ENCODE data around the gene BRSK2. TPM values are rescaled to one million over a fixed set of nuclear protein-coding genes. Genes with fewer than 3 reads are reported as not detected.

BRSK2 gene
- total and polyA plus RNA-seq, 9 of the 15 experiments (the other 6 are each of a cell fraction or from before 2014, with no cell fraction given): 0.06 to 0.52 (median 0.18) TPM; not detected in 5

DNA sequence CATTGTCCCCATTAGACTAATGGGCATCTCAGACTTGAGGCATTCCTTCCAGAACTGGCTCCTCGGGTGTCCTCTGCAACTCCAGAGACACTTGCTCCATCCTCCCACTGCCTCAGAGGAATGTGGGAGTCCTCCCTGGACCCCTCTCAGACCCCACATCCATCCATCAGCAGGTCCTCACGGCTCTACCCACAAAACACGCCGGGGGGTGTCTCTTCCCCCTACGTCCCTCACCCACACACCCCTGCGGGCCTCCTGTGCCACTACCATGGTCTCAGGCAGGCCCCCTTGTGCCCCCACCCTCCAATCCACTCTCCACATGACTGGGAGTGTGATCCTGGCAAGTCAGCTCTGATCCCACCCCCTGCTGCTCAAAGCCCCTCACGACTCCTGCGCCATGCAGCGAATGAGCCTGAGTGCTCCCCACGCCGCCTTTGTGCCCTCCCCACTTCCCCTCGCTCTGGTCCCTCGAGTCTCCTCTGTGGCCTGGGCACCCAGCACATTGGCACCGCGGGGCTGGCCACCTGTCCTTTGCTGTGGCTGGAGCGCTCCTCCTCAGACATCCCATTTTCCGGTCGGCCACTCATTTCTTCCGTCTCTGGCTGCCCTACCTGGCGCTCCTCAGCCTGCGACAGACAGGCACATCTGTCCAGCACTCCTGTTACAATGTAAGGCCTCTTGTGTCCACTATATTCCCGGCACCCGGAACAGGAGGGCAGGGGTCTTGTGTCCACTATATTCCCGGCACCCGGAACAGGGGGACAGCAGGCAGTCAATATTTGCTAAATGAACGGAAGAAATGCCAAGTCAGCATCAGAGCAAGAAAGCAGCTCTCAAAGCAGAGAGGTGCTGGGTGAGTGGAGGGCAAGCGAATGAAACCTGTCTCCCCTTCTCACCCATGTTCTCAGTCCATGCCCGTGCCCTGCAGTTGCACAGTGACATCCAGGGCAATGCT lies 111.0 kb downstream of the BRSK2 start:
- POLR2A ChIA-PET: no interaction called here
- H3K79me2 ChIP-seq (ENCODE audit: control insufficient read depth, insufficient read depth, low read length): peaks cover 2% of the 10 kb centered on the region; the same call in 1 of the 3 replicates
- FAIRE-seq: no peak
- no peak overlapping the region for H3K4me2 ChIP-seq (ENCODE audit: insufficient read depth, low read length)
- H3K9ac ChIP-seq (ENCODE audit: insufficient read depth in 1 of 2, low read depth in 2 of 2, low read length in 2 of 2): no peak overlapping the region
- intact Hi-C loops (cut with micrococcal nuclease): no loop called here
- no peak overlapping the region for H3K27ac ChIP-seq (ENCODE audit: extremely low read depth, low read depth, low read length)
- no peak for ATAC-seq
- H3K36me3 ChIP-seq (ENCODE audit: control insufficient read depth, insufficient read depth, low read length): no peaks in the 10 kb centered on the region
- H4K20me1 ChIP-seq (replicated peaks; ENCODE audit: control insufficient read depth, insufficient read depth, low read length): peaks cover 9% of the 10 kb centered on the region; the same call in 1 of the 2 replicates
- WGBS (ENCODE audit: insufficient coverage, low coverage, missing lambda C conversion rate): 92% methylated on average over 19 of the region's 28 CpGs
- H3K27me3 ChIP-seq (ENCODE audit: control insufficient read depth in 2 of 2, insufficient read depth in 2 of 2, low read length in 2 of 2): no peaks in the 10 kb centered on the region
- 0 out of 2 replicates have a peak, but pooled peaks cover 7% of the 10 kb centered on the region for H3K9me3 ChIP-seq (replicated peaks; ENCODE audit: control insufficient read depth, insufficient read depth, low read depth, low read length)
- H3K9me1 ChIP-seq (ENCODE audit: control insufficient read depth, insufficient read depth, low read length): no peaks in the 10 kb centered on the region
- H3K4me1 ChIP-seq (replicated peaks in 1 of 2; ENCODE audit: control insufficient read depth in 2 of 2, insufficient read depth in 2 of 2, low read length in 2 of 2): peaks cover 0 to 11% of the 10 kb centered on the region in 2 experiments; a peak in 1 of 5 replicates
- DNase-seq (ENCODE audit: extremely low read depth in 1 of 4, low spot score in 3 of 4): no peak
- no TSS peak for BruUV-seq (replicated peaks)
- in situ Hi-C loops (cut with MboI): no loop called here
- CTCF ChIA-PET (ENCODE audit: low intra/inter-chr PET ratio): no interaction called here
- H2AFZ ChIP-seq (ENCODE audit: low read depth, low read length): no peak overlapping the region
- no peak overlapping the region for H3K4me3 ChIP-seq
- TF ChIP-seq ZNF224 (CRISPR knock-in tag; IDR thresholded peaks at IDR 0.05): no peak
- no peak for TF ChIP-seq TCF3 (CRISPR knock-in tag; IDR thresholded peaks at IDR 0.05)
- no peak for TF ChIP-seq SREBF1 (IDR thresholded peaks at IDR 0.05; ENCODE audit: borderline replicate concordance, low read depth, low read length)
- TF ChIP-seq, protein P1, sequence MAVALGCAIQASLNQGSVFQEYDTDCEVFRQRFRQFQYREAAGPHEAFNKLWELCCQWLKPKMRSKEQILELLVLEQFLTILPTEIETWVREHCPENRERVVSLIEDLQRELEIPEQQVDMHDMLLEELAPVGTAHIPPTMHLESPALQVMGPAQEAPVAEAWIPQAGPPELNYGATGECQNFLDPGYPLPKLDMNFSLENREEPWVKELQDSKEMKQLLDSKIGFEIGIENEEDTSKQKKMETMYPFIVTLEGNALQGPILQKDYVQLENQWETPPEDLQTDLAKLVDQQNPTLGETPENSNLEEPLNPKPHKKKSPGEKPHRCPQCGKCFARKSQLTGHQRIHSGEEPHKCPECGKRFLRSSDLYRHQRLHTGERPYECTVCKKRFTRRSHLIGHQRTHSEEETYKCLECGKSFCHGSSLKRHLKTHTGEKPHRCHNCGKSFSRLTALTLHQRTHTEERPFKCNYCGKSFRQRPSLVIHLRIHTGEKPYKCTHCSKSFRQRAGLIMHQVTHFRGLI (CRISPR knock-in tag; IDR thresholded peaks at IDR 0.05): no peak
- no peak for TF ChIP-seq U2AF2 (optimal IDR thresholded peaks at IDR 0.05; ENCODE audit: low read depth, low read length)
- no peak for TF ChIP-seq ZNF431 (CRISPR knock-in tag; IDR thresholded peaks at IDR 0.05)
- TF ChIP-seq MAZ (CRISPR knock-in tag; conservative IDR thresholded peaks at IDR 0.05 in 1 of 2, IDR thresholded peaks at IDR 0.05 in 1 of 2): no peak
- no peak for TF ChIP-seq ZNF140 (CRISPR knock-in tag; IDR thresholded peaks at IDR 0.05)
- TF ChIP-seq ZNF695 (CRISPR knock-in tag; IDR thresholded peaks at IDR 0.05): no peak
- TF ChIP-seq, protein P2, sequence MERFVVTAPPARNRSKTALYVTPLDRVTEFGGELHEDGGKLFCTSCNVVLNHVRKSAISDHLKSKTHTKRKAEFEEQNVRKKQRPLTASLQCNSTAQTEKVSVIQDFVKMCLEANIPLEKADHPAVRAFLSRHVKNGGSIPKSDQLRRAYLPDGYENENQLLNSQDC (CRISPR knock-in tag; IDR thresholded peaks at IDR 0.05): no peak
- no peak for TF ChIP-seq KDM1A (IDR thresholded peaks at IDR 0.05)
- TF ChIP-seq RBM17 (IDR thresholded peaks at IDR 0.05; ENCODE audit: borderline replicate concordance, low read depth, low read length): no peak
- TF ChIP-seq PHF21A (IDR thresholded peaks at IDR 0.05; ENCODE audit: borderline replicate concordance, low read depth): no peak
- TF ChIP-seq C11orf30 (IDR thresholded peaks at IDR 0.05; ENCODE audit: low read depth): peak; percentile 49
- TF ChIP-seq DPF2 (IDR thresholded peaks at IDR 0.05): no peak
- TF ChIP-seq L3MBTL2 (IDR thresholded peaks at IDR 0.05): no peak
- no peak for TF ChIP-seq RBFOX2 (IDR thresholded peaks at IDR 0.05; ENCODE audit: low read depth, low read length)
- TF ChIP-seq ZNF717 (CRISPR knock-in tag; IDR thresholded peaks at IDR 0.05): no peak
- TF ChIP-seq PRMT5 (CRISPR knock-in tag; IDR thresholded peaks at IDR 0.05): no peak
- TF ChIP-seq, protein P3, sequence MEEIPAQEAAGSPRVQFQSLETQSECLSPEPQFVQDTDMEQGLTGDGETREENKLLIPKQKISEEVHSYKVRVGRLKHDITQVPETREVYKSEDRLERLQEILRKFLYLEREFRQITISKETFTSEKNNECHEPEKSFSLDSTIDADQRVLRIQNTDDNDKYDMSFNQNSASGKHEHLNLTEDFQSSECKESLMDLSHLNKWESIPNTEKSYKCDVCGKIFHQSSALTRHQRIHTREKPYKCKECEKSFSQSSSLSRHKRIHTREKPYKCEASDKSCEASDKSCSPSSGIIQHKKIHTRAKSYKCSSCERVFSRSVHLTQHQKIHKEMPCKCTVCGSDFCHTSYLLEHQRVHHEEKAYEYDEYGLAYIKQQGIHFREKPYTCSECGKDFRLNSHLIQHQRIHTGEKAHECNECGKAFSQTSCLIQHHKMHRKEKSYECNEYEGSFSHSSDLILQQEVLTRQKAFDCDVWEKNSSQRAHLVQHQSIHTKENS (CRISPR knock-in tag; IDR thresholded peaks at IDR 0.05): no peak
- TF ChIP-seq ZNF408 (CRISPR knock-in tag; IDR thresholded peaks at IDR 0.05; ENCODE audit: low read depth): no peak
- no peak for TF ChIP-seq GTF2F1 (IDR thresholded peaks at IDR 0.05; ENCODE audit: low read depth, low read length)

Data from K562 (cell line).